Stomach (tissue), 9 donors: ENCODE results near the gene PTPRZ1. TPM values are rescaled to one million over a fixed set of nuclear protein-coding genes. Genes with fewer than 3 reads are reported as not detected.

Source experiments
- DNase-seq, 2 donors: peaks; one replicate each; pipeline versions ENCODE4 v3.0.0 to v3.0.0-alpha.2; 2013 to 2019
- H3K27ac ChIP-seq, 5 donors: fragments of 200-600 bp in 4 of 5; sonication (generic) in 4 of 5; one replicate each; pipeline ENCODE4 v1.5.1; 2013 to 2019; ENCODE audit warnings: mild to moderate bottlenecking in 1 of 5, moderate library complexity in 1 of 5
- H3K27me3 ChIP-seq, 3 donors: fragments of 200-600 bp; sonication (generic); one replicate each; pipeline ENCODE4 v1.5.1; 2017 to 2019; ENCODE audit warnings: mixed run types in 1 of 3
- H3K36me3 ChIP-seq, 4 donors: fragments of 200-600 bp; sonication (generic); 1 replicate in 3 of 4; 2 replicates in 1 of 4; pipeline ENCODE4 v1.5.1; 2016 to 2019
- H3K4me1 ChIP-seq, 4 donors: fragments of 200-600 bp; sonication (generic); one replicate each; pipeline ENCODE4 v1.5.1; 2016 to 2019
- H3K4me3 ChIP-seq, 4 donors: fragments of 200-600 bp; sonication (generic) in 3 of 4; one replicate each; pipeline ENCODE4 v1.5.1; 2016 to 2019; ENCODE audit warnings: mild to moderate bottlenecking in 1 of 4
- H3K9me3 ChIP-seq, 4 donors: fragments of 200-600 bp; sonication (generic); one replicate each; pipeline ENCODE4 v1.5.1; 2016 to 2019
- CTCF ChIP-seq, 7 experiments: fragments of 450-650 bp in 4 of 7; fragments of 200-600 bp in 3 of 7; sonication (generic) in 3 of 7; IDR thresholded peaks; one replicate each; pipeline ENCODE4 v1.5.1; 2016 to 2019; ENCODE audit warnings: antibody characterized with exemption in 7 of 7, control low read depth in 2 of 7, mild to moderate bottlenecking in 1 of 7
- EP300 ChIP-seq: sonication (generic); formaldehyde crosslinking; IDR thresholded peaks from one replicate; pipeline ENCODE4 v1.6.1; 2017; ENCODE audit warnings: antibody characterized with exemption
- POLR2A ChIP-seq, 4 donors: fragments of 450-650 bp; IDR thresholded peaks; one replicate each; pipeline ENCODE4 v1.6.1; 2016; ENCODE audit warnings: antibody characterized with exemption in 4 of 4, control low read depth in 2 of 4, mild to moderate bottlenecking in 1 of 4, moderate library complexity in 1 of 4
- POLR2AphosphoS5 ChIP-seq, 3 donors: sonication (generic); formaldehyde crosslinking; IDR thresholded peaks; one replicate each; pipeline ENCODE4 v1.6.1; 2016; ENCODE audit warnings: antibody characterized with exemption in 3 of 3
- WGBS, 5 donors: extraction: QIAGEN DNeasy Blood & Tissue Kit in 3 of 5; methylation state at CpG; one replicate each; pipeline versions ENCODE4 v1.1.5 to v1.1.7; 2013 to 2018; 5-methylcytosine and 5-hydroxymethylcytosine counted together
- intact Hi-C: fragments of 100-400 bp; cut with DNase I; formaldehyde crosslinking; loops from one replicate; pipeline ENCODE4 v1.15.1; 2023; ENCODE audit warnings: low total_unique reads
- polyA plus RNA-seq, 3 donors: library from polyadenylated mRNA; stranded (reverse); fragments of 200-250 nt; gene quantifications; one replicate each; pipeline ENCODE4 v1.2.3, GENCODE V29; 2013
- total RNA-seq, 5 donors: library from RNA; depleted of rRNA; stranded (reverse); fragments of >200 nt; gene quantifications; one replicate each; pipeline versions ENCODE4 v1.1.0 to v1.2.3, GENCODE V29; 2014 to 2016
- donor health status: healthy with polysubstance abuse.
- donor health status: Bipolar disorder and iron deficiency.
- donor health status: healthy.

PTPRZ1 gene
- total and polyA plus RNA-seq, 8 donors, result 0.29 to 31.6 (median 18.1) TPM

GRCh38 chr7:121879544-121879943, 6.6 kb downstream of the PTPRZ1 start:
- Histone ChIP-seq H3K36me3 (no peaks in the 10 kb centered on the region), H3K4me1 (peaks cover 0 to under 1% (median 0%) of the 10 kb centered on the region in 4 donors), H3K4me3 (no peak overlapping the region), H3K27me3 (peaks cover 0 to 2% (median 0%) of the 10 kb centered on the region in 3 donors), H3K9me3 (no peaks in the 10 kb centered on the region), H3K27ac (no peak overlapping the region)
- TF ChIP-seq POLR2AphosphoS5 (IDR thresholded peaks at IDR 0.05) (no peak), EP300 (no peak), POLR2A (IDR thresholded peaks at IDR 0.05) (no peak), CTCF (IDR thresholded peaks at IDR 0.05) (no peak)
- DNase-seq, result no peak
- intact Hi-C loops, result no loop called here
- WGBS, 5 donors, result 31 to 57% (median 48%) methylated on average over 1 of the region's 1 CpG

- Histone ChIP-seq H3K27ac (no peak overlapping the region), H3K9me3 (no peaks in the 10 kb centered on the region), H3K4me3 (no peak overlapping the region), H3K36me3 (no peaks in the 10 kb centered on the region), H3K4me1 (no peaks in the 10 kb centered on the region), H3K27me3 (no peaks in the 10 kb centered on the region)
- no peak for TF ChIP-seq POLR2A (IDR thresholded peaks at IDR 0.05)
- no peak for TF ChIP-seq POLR2AphosphoS5 (IDR thresholded peaks at IDR 0.05)
- no peak for TF ChIP-seq EP300
- no peak for TF ChIP-seq CTCF (IDR thresholded peaks at IDR 0.05)
- intact Hi-C loops, result no loop called here
- no peak for DNase-seq
- 56 to 66% (median 64%) methylated on average over 2 of the region's 2 CpGs for WGBS, 5 donors
Measured at GRCh38 chr7:121882731-121883130, 9.8 kb downstream of the PTPRZ1 start.

GRCh38 chr7:121885166-121885920, 12.4 kb downstream of the PTPRZ1 start:
- Histone ChIP-seq H3K4me3 (no peak overlapping the region), H3K9me3 (no peaks in the 10 kb centered on the region), H3K36me3 (no peaks in the 10 kb centered on the region), H3K27ac (no peak overlapping the region), H3K27me3 (no peaks in the 10 kb centered on the region), H3K4me1 (no peaks in the 10 kb centered on the region)
- no peak for DNase-seq
- 66 to 89% (median 80%) methylated on average over 4 of the region's 4 CpGs for WGBS, 5 donors
- intact Hi-C loops, result no loop called here
- TF ChIP-seq CTCF (IDR thresholded peaks at IDR 0.05), result no peak
- no peak for TF ChIP-seq POLR2A (IDR thresholded peaks at IDR 0.05)
- TF ChIP-seq EP300, result no peak
- TF ChIP-seq POLR2AphosphoS5 (IDR thresholded peaks at IDR 0.05), result no peak

- no peaks in the 10 kb centered on the region for H3K9me3 ChIP-seq
- H3K4me3 ChIP-seq, result no peak overlapping the region
- WGBS, 5 donors, result 86 to 91% (median 87%) methylated on average over 6 of the region's 6 CpGs
- TF ChIP-seq POLR2AphosphoS5 (IDR thresholded peaks at IDR 0.05) (no peak), POLR2A (IDR thresholded peaks at IDR 0.05) (no peak)
- intact Hi-C loops, result no loop called here
- no peaks in the 10 kb centered on the region for H3K36me3 ChIP-seq
- H3K4me1 ChIP-seq, result no peaks in the 10 kb centered on the region
- H3K27me3 ChIP-seq, result no peaks in the 10 kb centered on the region
- no peak overlapping the region for H3K27ac ChIP-seq
- no peak for DNase-seq
Measured at GRCh38 chr7:121887634-121888033, 14.7 kb downstream of the PTPRZ1 start.

GRCh38 chr7:121890833-121891232, 17.9 kb downstream of the PTPRZ1 start:
- DNase-seq, result no peak
- no peaks in the 10 kb centered on the region for H3K27me3 ChIP-seq
- H3K9me3 ChIP-seq, result no peaks in the 10 kb centered on the region
- no peak overlapping the region for H3K4me3 ChIP-seq
- H3K36me3 ChIP-seq, result no peaks in the 10 kb centered on the region
- no peaks in the 10 kb centered on the region for H3K4me1 ChIP-seq
- intact Hi-C loops, result no loop called here
- 69 to 88% (median 77%) methylated on average over 2 of the region's 2 CpGs for WGBS, 5 donors
- no peak for TF ChIP-seq POLR2AphosphoS5 (IDR thresholded peaks at IDR 0.05)
- no peak for TF ChIP-seq CTCF (IDR thresholded peaks at IDR 0.05)
- TF ChIP-seq POLR2A (IDR thresholded peaks at IDR 0.05), result no peak
- TF ChIP-seq EP300, result no peak
- H3K27ac ChIP-seq, result no peak overlapping the region
